HG03064 (cell line): ENCODE data around the gene IGSF9.

Experiments
- ATAC-seq: cut with Tn5 transposase; IDR thresholded peaks from one replicate; pipeline ENCODE4 v1.9.1; 2021; ENCODE audit warnings: low read depth; ENCODE audit not compliant: unreplicated experiment

The IGSF9 gene

GRCh38 chr1:159922511-159923202, 22.8 kb downstream of the IGSF9 start:
- no peak for ATAC-seq

- no peak for ATAC-seq
Measured at GRCh38 chr1:159921700-159922504, 23.5 kb downstream of the IGSF9 start.

- no peak for ATAC-seq
Measured at GRCh38 chr1:159921251-159921650, 24.2 kb downstream of the IGSF9 start.

- ATAC-seq, result no peak
Measured at GRCh38 chr1:159920651-159921050, 24.8 kb downstream of the IGSF9 start.

GRCh38 chr1:159920202-159920601, 25.2 kb downstream of the IGSF9 start:
- no peak for ATAC-seq

- no peak for ATAC-seq
Measured at GRCh38 chr1:159919236-159919865, 26.1 kb downstream of the IGSF9 start.

GRCh38 chr1:159918352-159919200, 26.8 kb downstream of the IGSF9 start:
- no peak for ATAC-seq

GRCh38 chr1:159917533-159918351, 27.7 kb downstream of the IGSF9 start:
- no peak for ATAC-seq

GRCh38 chr1:159916242-159917051, 29.0 kb downstream of the IGSF9 start:
- no peak for ATAC-seq

- no peak for ATAC-seq
Measured at GRCh38 chr1:159915571-159916241, 29.7 kb downstream of the IGSF9 start.

GRCh38 chr1:159914252-159915018, 31.0 kb downstream of the IGSF9 start:
- no peak for ATAC-seq

- ATAC-seq, result no peak
Measured at GRCh38 chr1:159913451-159914192, 31.8 kb downstream of the IGSF9 start.

GRCh38 chr1:159911326-159912070, 33.9 kb downstream of the IGSF9 start:
- no peak for ATAC-seq

- no peak for ATAC-seq
Measured at GRCh38 chr1:159908031-159908940, 37.1 kb downstream of the IGSF9 start.

- ATAC-seq, result no peak
Measured at GRCh38 chr1:159906960-159907359, 38.5 kb downstream of the IGSF9 start.
